Measurements from ENCODE around the gene AMIGO3.

Gene AMIGO3

GRCh38 chr3:49747792-49748480 is 28.5 kb upstream of the AMIGO3 start:
- peaks cover 74% of the 10 kb centered on the region for H3K79me2 ChIP-seq (ENCODE audit: insufficient read depth, low read length)
- no peaks in the 10 kb centered on the region for H3K4me1 ChIP-seq (ENCODE audit: insufficient read depth, low read length)
- H4K20me1 ChIP-seq (ENCODE audit: insufficient read depth, low read length), result peaks cover 29% of the 10 kb centered on the region
- no peak overlapping the region for H2AFZ ChIP-seq (ENCODE audit: low read depth, low read length)
- ATAC-seq (ENCODE audit: insufficient read depth, low read depth) (no peak), DNase-seq (no peak)
- TF ChIP-seq CTCF (IDR thresholded peaks at IDR 0.05; ENCODE audit: borderline replicate concordance, extremely low read depth, low read length, poor library complexity, severe bottlenecking), result no peak
- no peak for TF ChIP-seq EZH2 (IDR thresholded peaks at IDR 0.05; ENCODE audit: borderline replicate concordance, low read depth, low read length, severe bottlenecking)
- no peaks in the 10 kb centered on the region for H3K27me3 ChIP-seq (ENCODE audit: insufficient read depth, low read length, poor library complexity)
- no peaks in the 10 kb centered on the region for H3K9me3 ChIP-seq (ENCODE audit: insufficient read depth, low read length, severe bottlenecking)
- H3K4me2 ChIP-seq (ENCODE audit: insufficient read depth, low read length), result no peak overlapping the region
- no peak overlapping the region for H3K27ac ChIP-seq (ENCODE audit: low read length)
- H3K4me3 ChIP-seq (ENCODE audit: low read depth in 1 of 2, low read length in 2 of 2), result no peak overlapping the region
- no peak overlapping the region for H3K9ac ChIP-seq (ENCODE audit: low read depth, low read length)
- H3K36me3 ChIP-seq (ENCODE audit: insufficient read depth, low read length), result peaks cover 49% of the 10 kb centered on the region

- DNase-seq, result no peak
- H3K4me3 ChIP-seq (ENCODE audit: low read depth in 1 of 2, low read length in 2 of 2), result no peak overlapping the region
- no peak overlapping the region for H2AFZ ChIP-seq (ENCODE audit: low read depth, low read length)
- no peak overlapping the region for H3K9ac ChIP-seq (ENCODE audit: low read depth, low read length)
- H3K4me2 ChIP-seq (ENCODE audit: insufficient read depth, low read length), result no peak overlapping the region
- no peak overlapping the region for H3K27ac ChIP-seq (ENCODE audit: low read length)
- no peak for ATAC-seq (ENCODE audit: insufficient read depth, low read depth)
- H3K9me3 ChIP-seq (ENCODE audit: insufficient read depth, low read length, severe bottlenecking), result no peaks in the 10 kb centered on the region
- H3K27me3 ChIP-seq (ENCODE audit: insufficient read depth, low read length, poor library complexity), result no peaks in the 10 kb centered on the region
- peaks cover 61% of the 10 kb centered on the region for H3K79me2 ChIP-seq (ENCODE audit: insufficient read depth, low read length)
- H4K20me1 ChIP-seq (ENCODE audit: insufficient read depth, low read length), result peaks cover 28% of the 10 kb centered on the region
- TF ChIP-seq CTCF (IDR thresholded peaks at IDR 0.05; ENCODE audit: borderline replicate concordance, extremely low read depth, low read length, poor library complexity, severe bottlenecking) (no peak), EZH2 (IDR thresholded peaks at IDR 0.05; ENCODE audit: borderline replicate concordance, low read depth, low read length, severe bottlenecking) (no peak)
- peaks cover 54% of the 10 kb centered on the region for H3K36me3 ChIP-seq (ENCODE audit: insufficient read depth, low read length)
- H3K4me1 ChIP-seq (ENCODE audit: insufficient read depth, low read length), result no peaks in the 10 kb centered on the region
Observed at GRCh38 chr3:49745986-49746385, 26.5 kb upstream of the AMIGO3 start.

- H3K36me3 ChIP-seq (ENCODE audit: insufficient read depth, low read length), result peaks cover 52% of the 10 kb centered on the region
Observed at GRCh38 chr3:49740427-49740826, 20.9 kb upstream of the AMIGO3 start.

More at GRCh38 chr3:49740427-49740826, 20.9 kb upstream of the AMIGO3 start:
- Histone ChIP-seq H3K27ac (ENCODE audit: low read length) (no peak overlapping the region), H3K79me2 (ENCODE audit: insufficient read depth, low read length) (peaks cover 31% of the 10 kb centered on the region), H3K4me2 (ENCODE audit: insufficient read depth, low read length) (no peak overlapping the region), H3K9ac (ENCODE audit: low read depth, low read length) (no peak overlapping the region), H3K27me3 (ENCODE audit: insufficient read depth, low read length, poor library complexity) (no peaks in the 10 kb centered on the region), H3K4me3 (ENCODE audit: low read depth in 1 of 2, low read length in 2 of 2) (no peak overlapping the region), H2AFZ (ENCODE audit: low read depth, low read length) (no peak overlapping the region), H4K20me1 (ENCODE audit: insufficient read depth, low read length) (peaks cover 11% of the 10 kb centered on the region; the same call in 1 of the 2 replicates), H3K4me1 (ENCODE audit: insufficient read depth, low read length) (no peaks in the 10 kb centered on the region), H3K9me3 (ENCODE audit: insufficient read depth, low read length, severe bottlenecking) (no peaks in the 10 kb centered on the region)
- ATAC-seq (ENCODE audit: insufficient read depth, low read depth) (no peak), DNase-seq (no peak)
- TF ChIP-seq EZH2 (IDR thresholded peaks at IDR 0.05; ENCODE audit: borderline replicate concordance, low read depth, low read length, severe bottlenecking) (no peak), CTCF (IDR thresholded peaks at IDR 0.05; ENCODE audit: borderline replicate concordance, extremely low read depth, low read length, poor library complexity, severe bottlenecking) (no peak)
